ENCODE results near the gene OR3A3. TPM values are rescaled to one million over a fixed set of nuclear protein-coding genes. Genes with fewer than 3 reads are reported as not detected.
"Not testable (repeated sequence)": the region's sequence is repeated elsewhere in the genome, so short reads cannot be mapped to it uniquely, and the experiment has no call there.

Gene OR3A3
- total and polyA plus RNA-seq, 2 experiments from 2014 or later = not detected

DNA sequence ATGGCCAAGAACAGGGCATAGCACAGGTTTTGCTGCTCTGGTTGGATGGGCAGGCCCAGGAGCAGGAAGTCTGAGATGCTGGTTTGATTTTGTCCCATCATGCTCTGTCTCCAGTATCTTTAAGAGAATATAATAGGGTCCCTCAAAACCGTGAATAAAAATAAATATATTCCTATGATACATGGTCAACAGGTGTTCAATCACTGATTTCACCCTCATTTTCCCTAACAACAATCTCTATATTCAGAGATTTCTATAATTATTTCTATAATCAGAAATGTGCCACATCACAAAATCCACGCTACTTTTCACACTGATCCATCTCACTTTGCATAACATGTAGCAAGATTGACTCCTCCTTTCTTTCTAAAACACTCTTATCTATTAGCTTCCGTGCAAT is 22.6 kb downstream of the OR3A3 start, which contains the start of gene OR1E2:
OR1E2 (minus strand) TSS at position 101 of the 400 bp plus-strand sequence; CDS start at position 101, 0 bp downstream.
- TF ChIP-seq, protein P1, sequence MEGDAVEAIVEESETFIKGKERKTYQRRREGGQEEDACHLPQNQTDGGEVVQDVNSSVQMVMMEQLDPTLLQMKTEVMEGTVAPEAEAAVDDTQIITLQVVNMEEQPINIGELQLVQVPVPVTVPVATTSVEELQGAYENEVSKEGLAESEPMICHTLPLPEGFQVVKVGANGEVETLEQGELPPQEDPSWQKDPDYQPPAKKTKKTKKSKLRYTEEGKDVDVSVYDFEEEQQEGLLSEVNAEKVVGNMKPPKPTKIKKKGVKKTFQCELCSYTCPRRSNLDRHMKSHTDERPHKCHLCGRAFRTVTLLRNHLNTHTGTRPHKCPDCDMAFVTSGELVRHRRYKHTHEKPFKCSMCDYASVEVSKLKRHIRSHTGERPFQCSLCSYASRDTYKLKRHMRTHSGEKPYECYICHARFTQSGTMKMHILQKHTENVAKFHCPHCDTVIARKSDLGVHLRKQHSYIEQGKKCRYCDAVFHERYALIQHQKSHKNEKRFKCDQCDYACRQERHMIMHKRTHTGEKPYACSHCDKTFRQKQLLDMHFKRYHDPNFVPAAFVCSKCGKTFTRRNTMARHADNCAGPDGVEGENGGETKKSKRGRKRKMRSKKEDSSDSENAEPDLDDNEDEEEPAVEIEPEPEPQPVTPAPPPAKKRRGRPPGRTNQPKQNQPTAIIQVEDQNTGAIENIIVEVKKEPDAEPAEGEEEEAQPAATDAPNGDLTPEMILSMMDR (IDR thresholded peaks at IDR 0.05; ENCODE audit: low read depth, low read length) = no peak
- H3K36me3 ChIP-seq = no peaks in the 10 kb centered on the region
- H3K27ac ChIP-seq = no peak within 1 kb of the TSS
- no peak within 1 kb of the TSS for H3K4me3 ChIP-seq
- H3K27me3 ChIP-seq = no peaks in the 10 kb centered on the region
- H3K9me3 ChIP-seq (ENCODE audit: low read depth) = no peaks in the 10 kb centered on the region
- DNase-seq (ENCODE audit: low read depth in 1 of 2, low spot score in 1 of 2) = no peak
- H3K4me1 ChIP-seq (ENCODE audit: low read depth) = no peaks in the 10 kb centered on the region

DNA sequence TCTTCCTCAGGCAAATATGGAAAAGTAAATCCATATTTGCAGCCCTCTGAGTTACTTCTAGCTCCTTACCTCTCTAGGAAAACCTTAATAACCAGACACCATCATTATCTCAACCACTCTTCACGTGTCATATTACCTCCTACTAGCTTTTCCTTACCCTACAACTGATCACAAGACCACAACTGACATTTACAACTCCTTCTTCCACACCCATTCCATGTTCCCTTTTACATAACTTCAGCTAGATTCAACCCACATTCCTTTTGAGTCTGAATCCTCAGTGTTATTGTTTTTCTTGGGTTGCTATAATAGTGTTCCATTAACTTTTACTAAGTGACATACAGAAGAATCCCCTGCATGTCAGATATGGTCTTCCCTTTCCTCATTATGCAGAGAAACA is 27.2 kb downstream of the OR3A3 start:
- Histone ChIP-seq H3K36me3 (no peaks in the 10 kb centered on the region), H3K27ac (no peak overlapping the region), H3K4me1 (ENCODE audit: low read depth) (no peaks in the 10 kb centered on the region), H3K4me3 (no peak overlapping the region), H3K27me3 (no peaks in the 10 kb centered on the region), H3K9me3 (ENCODE audit: low read depth) (no peaks in the 10 kb centered on the region)
- no peak for DNase-seq (ENCODE audit: low read depth in 1 of 2, low spot score in 1 of 2)
- TF ChIP-seq, protein P1 (IDR thresholded peaks at IDR 0.05; ENCODE audit: low read depth, low read length) = no peak

DNA sequence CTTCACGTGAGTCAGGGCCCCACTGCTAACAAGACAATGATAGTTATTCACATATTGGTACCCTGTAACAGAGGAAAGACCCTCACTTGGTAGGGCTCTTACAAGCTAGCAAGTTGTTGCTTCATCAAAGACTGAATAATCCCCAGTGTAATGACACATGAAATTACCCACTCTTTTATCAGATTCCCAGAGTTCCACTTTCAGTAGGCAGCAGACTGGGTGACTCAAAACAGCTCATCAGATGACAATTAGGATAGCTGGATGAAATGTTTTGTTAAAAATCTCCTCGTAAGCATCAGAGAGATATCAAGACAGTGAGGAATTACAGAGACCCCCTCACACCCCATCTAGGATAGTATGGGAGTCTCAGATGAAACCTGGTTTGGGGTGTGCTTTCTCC is 29.3 kb downstream of the OR3A3 start:
- TF ChIP-seq, protein P1 (IDR thresholded peaks at IDR 0.05; ENCODE audit: low read depth, low read length) = no peak
- no peaks in the 10 kb centered on the region for H3K9me3 ChIP-seq (ENCODE audit: low read depth)
- no peaks in the 10 kb centered on the region for H3K36me3 ChIP-seq
- no peaks in the 10 kb centered on the region for H3K27me3 ChIP-seq
- no peak for DNase-seq (ENCODE audit: low read depth in 1 of 2, low spot score in 1 of 2)
- H3K4me3 ChIP-seq = no peak overlapping the region
- no peaks in the 10 kb centered on the region for H3K4me1 ChIP-seq (ENCODE audit: low read depth)
- H3K27ac ChIP-seq = no peak overlapping the region

DNA sequence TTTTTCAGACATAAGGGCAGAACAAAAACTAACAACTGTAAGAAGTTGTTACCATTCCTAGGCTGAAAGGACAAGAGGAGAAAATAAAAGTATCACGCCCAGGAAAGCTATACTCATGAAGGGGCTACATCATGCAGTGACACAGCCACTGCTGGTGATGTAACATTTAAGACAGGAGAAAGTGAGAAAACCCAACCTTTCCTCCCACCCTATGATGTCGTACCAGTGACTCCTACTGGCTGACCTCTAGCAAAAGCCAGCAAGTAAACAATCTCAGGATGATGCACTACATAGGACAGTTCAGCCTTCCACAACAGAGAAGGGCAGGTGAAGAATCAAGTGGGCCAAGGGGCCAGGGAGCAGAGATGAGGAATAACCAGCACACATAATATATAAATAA is 36.5 kb downstream of the OR3A3 start:
- TF ChIP-seq, protein P1 (IDR thresholded peaks at IDR 0.05; ENCODE audit: low read depth, low read length) = no peak
- Histone ChIP-seq H3K4me3 (no peak overlapping the region), H3K4me1 (ENCODE audit: low read depth) (no peaks in the 10 kb centered on the region), H3K36me3 (no peaks in the 10 kb centered on the region), H3K27me3 (no peaks in the 10 kb centered on the region), H3K27ac (no peak overlapping the region), H3K9me3 (ENCODE audit: low read depth) (no peaks in the 10 kb centered on the region)
- peak in 1 of 2 donors; percentile 2 for DNase-seq (ENCODE audit: low read depth in 1 of 2, low spot score in 1 of 2)

DNA sequence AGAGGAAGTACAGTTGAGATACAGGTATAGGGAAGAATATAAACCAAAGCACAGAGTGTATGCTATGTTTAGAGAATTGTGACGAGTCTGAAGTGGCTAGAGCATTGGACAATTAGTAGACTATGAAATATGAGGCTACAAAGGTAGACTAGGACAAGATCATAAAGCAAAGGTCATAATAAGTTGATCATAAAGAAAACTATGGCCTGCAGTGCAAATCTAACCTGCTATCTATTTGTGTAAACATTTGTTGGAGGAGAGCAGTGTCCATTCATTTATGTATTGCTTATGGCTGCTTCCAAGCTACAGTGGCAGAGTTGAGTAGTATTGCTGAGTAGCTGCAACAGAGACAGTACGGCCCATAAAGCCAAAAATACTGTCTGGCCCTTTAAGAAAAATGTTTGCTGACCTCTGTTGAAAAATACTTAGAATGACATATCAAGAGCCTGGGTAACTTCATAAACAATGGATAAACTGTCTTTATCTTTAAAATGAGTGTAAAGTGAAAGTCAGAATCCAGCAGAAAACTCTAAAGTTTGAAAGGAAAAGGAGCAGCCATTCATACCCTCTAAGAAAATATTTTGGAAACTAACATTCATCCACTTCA is 37.0 kb downstream of the OR3A3 start:
- Histone ChIP-seq H3K27me3 (no peaks in the 10 kb centered on the region), H3K36me3 (no peaks in the 10 kb centered on the region), H3K9me3 (ENCODE audit: low read depth) (no peaks in the 10 kb centered on the region), H3K4me3 (no peak overlapping the region), H3K27ac (no peak overlapping the region), H3K4me1 (ENCODE audit: low read depth) (no peaks in the 10 kb centered on the region)
- DNase-seq (ENCODE audit: low read depth in 1 of 2, low spot score in 1 of 2) = peak in 1 of 2 donors; percentile 12
- TF ChIP-seq, protein P1 (IDR thresholded peaks at IDR 0.05; ENCODE audit: low read depth, low read length) = no peak

DNA sequence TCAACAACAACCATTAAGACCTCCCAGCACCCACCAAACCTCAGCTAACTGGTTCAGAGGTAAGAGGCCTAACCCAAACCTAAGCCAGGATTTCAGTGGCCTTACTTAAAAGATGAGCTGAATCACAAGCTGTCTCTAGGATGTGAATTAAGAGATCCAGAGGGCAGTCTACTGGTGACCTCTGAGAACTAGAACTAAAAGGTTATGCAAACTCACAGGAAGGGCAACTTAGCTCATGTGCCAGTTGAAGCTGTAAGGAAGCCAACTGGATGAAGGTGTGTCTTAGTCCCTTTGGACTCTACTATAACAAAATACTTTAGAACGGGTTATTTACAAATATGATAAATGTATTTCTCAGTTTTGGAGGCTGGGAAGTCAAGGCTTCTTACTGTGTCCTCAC is 55.2 kb downstream of the OR3A3 start:
- H3K27ac ChIP-seq; H3K27me3 ChIP-seq; H3K4me3 ChIP-seq; H3K9me3 ChIP-seq (ENCODE audit: low read depth); H3K36me3 ChIP-seq; DNase-seq (ENCODE audit: low read depth in 1 of 2, low spot score in 1 of 2); H3K4me1 ChIP-seq (ENCODE audit: low read depth): not testable (repeated sequence)

Data from cardiac muscle cell (in vitro differentiated cells and primary cell).